HCT116 (cell line): ENCODE results near the gene PTPRC. TPM values are rescaled to one million over a fixed set of nuclear protein-coding genes. Genes with fewer than 3 reads are reported as not detected.

Source experiments
- ATAC-seq: fragments of 200-7000 bp; cut with Tn5 transposase; 2 replicates; pipeline ENCODE4 v1.9.1; 2020; ENCODE audit warnings: mild to moderate bottlenecking, moderate library complexity
- BruUV-seq: library from RNA; stranded (reverse); fragments of 400-500 nt; replicated peaks from 2 replicates; lab custom pipeline; 2021; lab: Mats Ljungman, UMichigan
- CTCF ChIA-PET: fragments of 300-600 bp; sonication (Branson Sonifier 250); formaldehyde crosslinking; loops from one replicate; lab custom pipeline; 2021; ENCODE audit warnings: antibody characterized with exemption; lab: Charles Lee
- POLR2A ChIA-PET: fragments of 300-600, 350-600 bp; sonication (Branson Sonifier 250); formaldehyde crosslinking; loops from one replicate; lab custom pipeline; 2021; ENCODE audit warnings: antibody characterized with exemption; lab: Charles Lee
- RAD21 ChIA-PET, 2 experiments: fragments of 300-600 bp; sonication (Branson Sonifier 250); formaldehyde crosslinking; loops; one replicate each; lab custom pipeline; 2023; ENCODE audit warnings: low total read pairs in 2 of 2; ENCODE audit not compliant: uncharacterized antibody in 2 of 2, unreplicated experiment in 2 of 2, low non-redundant PET in 1 of 2; lab: Charles Lee
- DNase-seq: peaks from one replicate; pipeline ENCODE4 v3.0.0-alpha.2; 2010; ENCODE audit warnings: low read depth, low spot score
- H2AFZ ChIP-seq: fragments of 200-600 bp; shearing (Covaris generic), sonication (generic); 2 replicates; pipeline ENCODE4 v1.6.1; 2017; ENCODE audit warnings: low read depth, mixed run types, mixed read lengths, antibody characterized with exemption, low read length; ENCODE audit not compliant: poor library complexity, severe bottlenecking
- H3K27ac ChIP-seq: 2 replicates; pipeline ENCODE4 v1.5.1; 2012; ENCODE audit warnings: low read depth, low read length
- H3K27me3 ChIP-seq: fragments of 200-600 bp; sonication (generic); 2 replicates; pipeline ENCODE4 v1.6.1; 2016; ENCODE audit warnings: mixed run types, low read length, mixed read lengths; ENCODE audit not compliant: insufficient read depth
- H3K36me3 ChIP-seq, 2 experiments: fragments of 200-500 bp in 1 of 2; fragments of 200-600 bp in 1 of 2; sonication (Bioruptor generic) in 1 of 2; sonication (generic) in 1 of 2; 2 replicates each; pipeline versions ENCODE4 v1.5.1 to v1.6.1; 2014 to 2016; ENCODE audit warnings: low read length in 2 of 2, inconsistent platforms in 1 of 2, mixed read lengths in 1 of 2, mixed run types in 1 of 2; ENCODE audit not compliant: insufficient read depth in 2 of 2, control insufficient read depth in 1 of 2
- H3K4me1 ChIP-seq, 2 experiments: fragments of 200-600 bp in 1 of 2; sonication (generic) in 1 of 2; 2 replicates each; pipeline versions ENCODE4 v1.5.1 to v1.6.1; 2012 to 2017; ENCODE audit warnings: low read length in 2 of 2, inconsistent platforms in 1 of 2, mild to moderate bottlenecking in 1 of 2, mixed read lengths in 1 of 2, mixed run types in 1 of 2, moderate library complexity in 1 of 2; ENCODE audit not compliant: insufficient read depth in 2 of 2, control insufficient read depth in 1 of 2
- H3K4me2 ChIP-seq: fragments of 200-600 bp; sonication (generic); 2 replicates; pipeline ENCODE4 v1.6.1; 2017; ENCODE audit warnings: mixed run types, low read length, mixed read lengths
- H3K4me3 ChIP-seq, 2 experiments: fragments of 200-600 bp in 1 of 2; sonication (generic) in 1 of 2; replicated peaks in 1 of 2; 2 replicates each; pipeline ENCODE4 v1.5.1; 2011 to 2016; ENCODE audit warnings: low read length in 2 of 2, control low read depth in 1 of 2, low read depth in 1 of 2, mild to moderate bottlenecking in 1 of 2, mixed read lengths in 1 of 2, mixed run types in 1 of 2
- H3K79me2 ChIP-seq: fragments of 200-600 bp; sonication (generic); 2 replicates; pipeline ENCODE4 v1.6.1; 2017; ENCODE audit warnings: mild to moderate bottlenecking, mixed run types, low read length, moderate library complexity, mixed read lengths; ENCODE audit not compliant: insufficient read depth
- H3K9ac ChIP-seq: fragments of 200-600 bp; sonication (generic); 2 replicates; pipeline ENCODE4 v1.6.1; 2016; ENCODE audit warnings: low read length, mixed read lengths
- H3K9me2 ChIP-seq: fragments of 200-600 bp; sonication (generic), shearing (Covaris generic); 2 replicates; pipeline ENCODE4 v1.6.1; 2017; ENCODE audit warnings: mixed run types, mild to moderate bottlenecking, moderate library complexity; ENCODE audit not compliant: insufficient read depth
- H3K9me3 ChIP-seq, 2 experiments: fragments of 200-500 bp in 1 of 2; fragments of 200-600 bp in 1 of 2; sonication (Bioruptor generic) in 1 of 2; sonication (generic) in 1 of 2; 2 replicates each; pipeline ENCODE4 v1.6.1; 2014 to 2017; ENCODE audit warnings: low read length in 2 of 2, mixed read lengths in 2 of 2, inconsistent platforms in 1 of 2, low read depth in 1 of 2, mild to moderate bottlenecking in 1 of 2, mixed run types in 1 of 2, moderate library complexity in 1 of 2; ENCODE audit not compliant: control insufficient read depth in 1 of 2, insufficient read depth in 1 of 2
- H4K20me1 ChIP-seq: fragments of 200-600 bp; sonication (generic), shearing (Covaris generic); 2 replicates; pipeline ENCODE4 v1.6.1; 2017; ENCODE audit warnings: mixed run types, mild to moderate bottlenecking, moderate library complexity; ENCODE audit not compliant: insufficient read depth
- CBX3 ChIP-seq: IDR thresholded peaks from 2 replicates; pipeline ENCODE4 v1.6.1; 2012; ENCODE audit warnings: low read depth
- CEBPB ChIP-seq: IDR thresholded peaks from 2 replicates; pipeline ENCODE4 v1.6.1; 2012; ENCODE audit warnings: low read depth
- EGR1 ChIP-seq: IDR thresholded peaks from 2 replicates; pipeline ENCODE4 v1.6.1; 2012; ENCODE audit warnings: low read depth
- ELF1 ChIP-seq: IDR thresholded peaks from 2 replicates; pipeline ENCODE4 v1.6.1; 2012; ENCODE audit warnings: low read depth, borderline replicate concordance
- EZH2 ChIP-seq: fragments of 200-600 bp; sonication (generic); IDR thresholded peaks from 2 replicates; pipeline ENCODE4 v1.6.1; 2017; ENCODE audit warnings: antibody characterized with exemption, mixed run types
- EZH2phosphoT487 ChIP-seq: fragments of 200-600 bp; IDR thresholded peaks from 2 replicates; pipeline ENCODE4 v1.6.1; 2018; ENCODE audit warnings: antibody characterized with exemption, borderline replicate concordance
- FOSL1 ChIP-seq: IDR thresholded peaks from 2 replicates; pipeline ENCODE4 v1.6.1; 2012; ENCODE audit warnings: low read depth
- JUND ChIP-seq: IDR thresholded peaks from 2 replicates; pipeline ENCODE4 v1.6.1; 2012
- POLR2A ChIP-seq: IDR thresholded peaks from 2 replicates; pipeline ENCODE4 v1.7.0; 2011; ENCODE audit warnings: borderline replicate concordance; ENCODE audit not compliant: insufficient read depth, insufficient read length; ENCODE audit errors: extremely low read depth
- POLR2AphosphoS5 ChIP-seq: IDR thresholded peaks from 2 replicates; pipeline ENCODE4 v1.6.1; 2011; ENCODE audit warnings: mild to moderate bottlenecking, low read depth, low read length, moderate library complexity
- RAD21 ChIP-seq: IDR thresholded peaks from 2 replicates; pipeline ENCODE4 v1.6.1; 2012; ENCODE audit warnings: low read depth, mild to moderate bottlenecking
- REST ChIP-seq: IDR thresholded peaks from 2 replicates; pipeline ENCODE4 v1.6.1; 2012; ENCODE audit warnings: low read depth
- SIN3A ChIP-seq: IDR thresholded peaks from 2 replicates; pipeline ENCODE4 v1.6.1; 2012; ENCODE audit warnings: low read depth
- SRF ChIP-seq: IDR thresholded peaks from 2 replicates; pipeline ENCODE4 v1.6.1; 2012; ENCODE audit warnings: low read depth
- TCF7L2 ChIP-seq: IDR thresholded peaks from 2 replicates; pipeline ENCODE4 v1.7.0; 2011; ENCODE audit warnings: borderline replicate concordance, inconsistent platforms; ENCODE audit not compliant: insufficient read depth, insufficient read length; ENCODE audit errors: extremely low read depth
- ZBTB33 ChIP-seq: IDR thresholded peaks from 2 replicates; pipeline ENCODE4 v1.6.1; 2011; ENCODE audit warnings: mild to moderate bottlenecking, low read length, moderate library complexity; ENCODE audit not compliant: insufficient replicate concordance; ENCODE audit errors: extremely low read depth
- ZFX ChIP-seq: fragments of 450-650 bp; IDR thresholded peaks from 2 replicates; pipeline ENCODE4 v1.6.1; 2017
- intact Hi-C: fragments of 100-400 bp; cut with micrococcal nuclease; formaldehyde crosslinking; loops from 2 replicates; pipeline ENCODE4 v1.10.0; 2022
- total RNA-seq: library from RNA; stranded (reverse); gene quantifications from one replicate; pipeline ENCODE4 v1.2.1, GENCODE V29; 2021; ENCODE audit not compliant: unreplicated experiment
- TF ChIP-seq, protein P1 (sequence below), 3 experiments: fragments of 200-600 bp in 1 of 3; sonication (generic) in 1 of 3; IDR thresholded peaks in 2 of 3; conservative IDR thresholded peaks in 1 of 3; 2 replicates each; pipeline ENCODE4 v1.5.1; 2012 to 2017; ENCODE audit warnings: low read depth in 2 of 3, low read length in 2 of 3, antibody characterized with exemption in 1 of 3, borderline replicate concordance in 1 of 3, control low read depth in 1 of 3, mild to moderate bottlenecking in 1 of 3, mixed read lengths in 1 of 3, mixed run types in 1 of 3, moderate library complexity in 1 of 3; ENCODE audit not compliant: insufficient read depth in 1 of 3

The PTPRC gene
- total RNA-seq, 1 experiment from 2014 or later = 1.2 TPM

GRCh38 chr1:198656500-198656932, 17.7 kb downstream of the PTPRC start:
- TF ChIP-seq CBX3 = no peak
- TF ChIP-seq, protein P1, sequence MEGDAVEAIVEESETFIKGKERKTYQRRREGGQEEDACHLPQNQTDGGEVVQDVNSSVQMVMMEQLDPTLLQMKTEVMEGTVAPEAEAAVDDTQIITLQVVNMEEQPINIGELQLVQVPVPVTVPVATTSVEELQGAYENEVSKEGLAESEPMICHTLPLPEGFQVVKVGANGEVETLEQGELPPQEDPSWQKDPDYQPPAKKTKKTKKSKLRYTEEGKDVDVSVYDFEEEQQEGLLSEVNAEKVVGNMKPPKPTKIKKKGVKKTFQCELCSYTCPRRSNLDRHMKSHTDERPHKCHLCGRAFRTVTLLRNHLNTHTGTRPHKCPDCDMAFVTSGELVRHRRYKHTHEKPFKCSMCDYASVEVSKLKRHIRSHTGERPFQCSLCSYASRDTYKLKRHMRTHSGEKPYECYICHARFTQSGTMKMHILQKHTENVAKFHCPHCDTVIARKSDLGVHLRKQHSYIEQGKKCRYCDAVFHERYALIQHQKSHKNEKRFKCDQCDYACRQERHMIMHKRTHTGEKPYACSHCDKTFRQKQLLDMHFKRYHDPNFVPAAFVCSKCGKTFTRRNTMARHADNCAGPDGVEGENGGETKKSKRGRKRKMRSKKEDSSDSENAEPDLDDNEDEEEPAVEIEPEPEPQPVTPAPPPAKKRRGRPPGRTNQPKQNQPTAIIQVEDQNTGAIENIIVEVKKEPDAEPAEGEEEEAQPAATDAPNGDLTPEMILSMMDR (IDR thresholded peaks at IDR 0.05 in 2 of 3, conservative IDR thresholded peaks at IDR 0.05 in 1 of 3; ENCODE audit: borderline replicate concordance in 1 of 3, insufficient read depth in 1 of 3, low read depth in 2 of 3, low read length in 2 of 3) = no peak
- TF ChIP-seq SIN3A = no peak
- TF ChIP-seq JUND = no peak
- no peak for TF ChIP-seq POLR2AphosphoS5
- TF ChIP-seq EGR1 = no peak
- TF ChIP-seq FOSL1 = no peak
- TF ChIP-seq ZFX = no peak
- TF ChIP-seq TCF7L2 = no peak
- no peak for TF ChIP-seq REST
- no peak for TF ChIP-seq EZH2phosphoT487
- TF ChIP-seq EZH2 = no peak
- TF ChIP-seq ELF1 = no peak
- TF ChIP-seq ZBTB33 = no peak
- TF ChIP-seq RAD21 = no peak
- TF ChIP-seq SRF = no peak
- TF ChIP-seq CEBPB = no peak
- no peak for TF ChIP-seq POLR2A
- ChIA-PET POLR2A (no interaction called here), CTCF (no interaction called here)

More at GRCh38 chr1:198656500-198656932, 17.7 kb downstream of the PTPRC start:
- Histone ChIP-seq H3K9me2 (no peaks in the 10 kb centered on the region), H3K9ac (no peak overlapping the region), H3K36me3 (no peaks in the 10 kb centered on the region), H3K27me3 (no peaks in the 10 kb centered on the region), H2AFZ (no peak overlapping the region), H3K4me3 (no peak overlapping the region), H3K27ac (no peak overlapping the region), H3K4me2 (no peak overlapping the region), H3K4me1 (no peaks in the 10 kb centered on the region), H4K20me1 (no peaks in the 10 kb centered on the region), H3K9me3 (no peaks in the 10 kb centered on the region), H3K79me2 (no peaks in the 10 kb centered on the region)
- DNase-seq (no peak), ATAC-seq (no peak)
- RAD21 ChIA-PET = no interaction called here
- intact Hi-C loops = no loop called here
- BruUV-seq = no TSS peak
